Peyer's patch (tissue), 4 donors: ENCODE data around the gene WRAP73.

Source experiments
- CTCF ChIP-seq, 6 experiments: fragments of 450-650 bp in 4 of 6; fragments of 200-600 bp in 2 of 6; sonication (generic) in 1 of 6; IDR thresholded peaks; one replicate each; pipeline ENCODE4 v1.5.1; 2017 to 2019; ENCODE audit warnings: antibody characterized with exemption in 6 of 6, mild to moderate bottlenecking in 3 of 6, moderate library complexity in 1 of 6
- POLR2A ChIP-seq, 2 donors: fragments of 450-650 bp; IDR thresholded peaks; one replicate each; pipeline ENCODE4 v1.5.1; 2017; ENCODE audit warnings: antibody characterized with exemption in 2 of 2, mild to moderate bottlenecking in 2 of 2, moderate library complexity in 2 of 2

GRCh38 chr1:3611170-3612019, 38.5 kb downstream of the WRAP73 start, which contains the start of gene MEGF6:
- TF ChIP-seq CTCF (IDR thresholded peaks at IDR 0.05) (no peak), POLR2A (IDR thresholded peaks at IDR 0.05) (no peak)
